HG03575 (cell line): Measurements from ENCODE around the gene MKLN1.
"Not testable (repeated sequence)": the region's sequence is repeated elsewhere in the genome, so short reads cannot be mapped to it uniquely, and the experiment has no call there.

ENCODE experiments used
- ATAC-seq: cut with Tn5 transposase; IDR thresholded peaks from one replicate; pipeline ENCODE4 v1.9.1; 2021; ENCODE audit not compliant: unreplicated experiment, insufficient number of reproducible peaks, low FRiP score; ENCODE audit errors: extremely low read depth

Gene MKLN1

DNA sequence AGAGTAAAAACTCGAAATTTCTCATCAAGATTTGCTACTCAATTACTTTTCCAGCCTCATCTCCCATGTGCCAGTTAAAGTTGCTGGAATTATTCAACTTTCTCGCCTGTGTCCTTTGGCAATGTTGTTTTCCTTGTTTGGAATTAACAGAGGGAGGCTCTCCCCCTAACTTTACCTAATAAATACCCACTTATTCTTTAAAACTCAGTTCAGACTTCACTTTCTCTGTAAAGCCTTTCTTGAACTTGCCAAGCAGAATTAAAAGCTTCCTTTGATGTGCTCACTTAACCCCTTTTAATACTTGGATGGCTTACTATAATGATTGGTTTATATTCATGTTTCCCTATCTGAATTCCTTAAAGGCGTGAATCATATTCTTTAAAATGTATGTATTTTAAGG is 104.1 kb downstream of the MKLN1 start:
- no peak for ATAC-seq

DNA sequence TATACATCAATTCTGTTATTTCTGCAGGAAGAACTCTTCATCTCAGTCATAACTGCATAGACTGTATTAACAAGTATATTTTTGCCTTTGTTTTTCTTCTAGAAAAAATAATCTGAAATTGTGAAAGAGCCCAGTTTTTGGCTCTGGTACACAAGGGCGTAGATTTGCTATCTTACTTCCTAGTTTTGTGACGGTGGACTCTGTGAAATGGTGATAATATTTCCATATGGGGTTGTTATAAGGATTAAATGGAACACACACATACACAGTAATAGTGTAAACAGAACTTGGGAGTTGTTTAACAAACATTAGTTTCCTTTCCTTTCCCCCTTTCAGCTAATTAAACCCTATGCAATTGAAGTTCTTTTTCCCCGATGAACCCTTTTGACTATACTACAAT is 108.7 kb downstream of the MKLN1 start:
- ATAC-seq = no peak

DNA sequence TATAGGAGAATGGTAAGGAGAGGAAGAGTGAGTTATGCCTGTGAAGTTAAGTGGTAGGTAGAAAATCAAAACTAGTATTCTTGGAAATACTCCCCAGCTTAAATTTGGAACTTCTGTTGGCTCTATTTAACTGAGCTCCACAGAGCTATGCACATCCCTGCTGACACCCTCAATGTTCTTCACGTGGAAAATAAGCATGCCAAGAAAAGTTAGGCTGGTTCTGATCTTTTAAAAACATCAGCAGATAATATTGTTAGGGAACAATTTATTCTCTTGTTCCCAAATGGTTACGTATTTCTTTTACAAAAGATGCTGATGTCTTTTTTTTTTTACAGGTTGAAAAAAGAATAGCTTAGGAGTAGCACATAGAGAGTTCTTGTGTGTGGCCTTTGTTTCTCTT is 111.3 kb downstream of the MKLN1 start:
- ATAC-seq = no peak

DNA sequence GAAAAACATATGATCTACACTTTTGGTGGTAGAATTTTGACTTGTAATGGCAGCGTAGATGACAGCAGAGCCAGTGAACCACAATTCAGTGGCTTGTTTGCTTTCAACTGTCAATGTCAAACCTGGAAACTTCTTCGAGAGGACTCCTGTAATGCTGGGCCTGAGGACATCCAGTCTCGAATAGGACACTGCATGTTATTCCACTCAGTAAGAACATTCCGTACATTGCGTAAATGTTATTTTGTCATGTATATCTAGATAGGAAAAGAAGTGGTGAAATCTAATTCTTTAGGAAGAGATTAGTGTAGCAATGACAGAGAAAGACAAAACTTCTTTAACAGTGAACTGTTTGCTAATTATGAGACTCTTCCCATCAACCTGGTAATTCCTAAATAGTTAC is 115.8 kb downstream of the MKLN1 start:
- ATAC-seq = no peak

DNA sequence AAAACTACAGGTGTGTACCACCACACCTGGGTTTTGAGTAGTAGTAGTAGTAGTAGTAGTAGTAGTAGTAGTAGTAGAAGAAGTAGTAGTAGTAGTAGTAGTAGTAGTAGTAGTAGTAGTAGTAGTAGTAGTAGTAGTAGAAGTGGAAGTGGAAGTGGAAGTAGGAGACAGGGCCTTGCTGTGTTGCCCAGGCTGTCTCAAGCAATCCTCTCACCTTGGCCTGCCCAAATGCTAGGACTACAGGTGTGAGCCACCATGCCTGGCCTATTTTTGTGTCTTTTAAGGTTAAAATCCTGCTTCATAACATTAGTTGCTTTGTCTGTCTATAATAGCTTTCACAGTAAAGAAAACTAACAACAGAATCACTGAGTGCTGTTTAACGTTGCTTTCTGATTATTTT is 117.0 kb downstream of the MKLN1 start:
- no peak for ATAC-seq

DNA sequence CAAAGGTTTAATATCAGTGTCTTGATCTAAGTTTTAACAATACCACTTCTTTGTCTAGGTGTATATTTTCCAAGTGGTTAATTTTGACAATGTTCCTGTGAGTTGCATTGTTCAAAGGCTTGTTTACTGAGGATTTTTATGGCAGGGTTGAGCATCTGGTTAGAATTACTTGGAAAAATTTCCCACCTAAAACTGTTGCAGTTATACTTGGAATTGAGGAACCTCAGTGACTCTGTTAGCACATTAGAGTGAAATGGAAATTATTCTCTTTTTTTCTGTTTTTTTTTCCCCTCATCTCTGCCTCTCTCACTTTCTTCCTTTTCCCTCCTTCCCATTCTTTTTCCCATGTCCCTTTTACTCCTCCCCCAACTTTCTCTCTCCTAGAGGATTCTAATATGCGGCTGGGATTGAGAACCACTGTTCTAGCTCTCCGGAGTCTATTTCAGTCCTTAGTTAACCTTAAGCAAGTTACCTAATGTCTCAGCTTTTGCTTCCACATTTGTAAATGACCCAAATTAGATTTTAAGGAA is 121.8 kb downstream of the MKLN1 start:
- no peak for ATAC-seq

DNA sequence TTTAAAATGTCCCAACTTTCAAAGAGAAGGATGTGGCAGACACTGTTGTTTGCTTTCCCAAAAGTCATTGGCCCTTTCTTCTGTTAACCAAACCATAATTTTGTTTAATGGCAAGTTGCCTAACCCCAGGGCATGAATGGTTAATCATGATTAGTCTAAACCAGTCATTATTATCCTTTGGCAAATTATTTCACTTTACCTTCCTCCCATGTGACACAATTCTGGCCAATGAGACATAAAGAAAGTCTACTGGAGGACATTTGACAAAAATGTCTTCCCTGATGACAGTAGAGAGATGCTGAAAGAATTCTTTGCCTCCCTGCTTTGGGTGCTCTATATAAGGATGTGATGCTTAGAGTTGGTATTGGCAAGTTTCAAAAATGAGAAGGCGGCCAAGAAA is 126.8 kb downstream of the MKLN1 start:
- ATAC-seq = no peak

DNA sequence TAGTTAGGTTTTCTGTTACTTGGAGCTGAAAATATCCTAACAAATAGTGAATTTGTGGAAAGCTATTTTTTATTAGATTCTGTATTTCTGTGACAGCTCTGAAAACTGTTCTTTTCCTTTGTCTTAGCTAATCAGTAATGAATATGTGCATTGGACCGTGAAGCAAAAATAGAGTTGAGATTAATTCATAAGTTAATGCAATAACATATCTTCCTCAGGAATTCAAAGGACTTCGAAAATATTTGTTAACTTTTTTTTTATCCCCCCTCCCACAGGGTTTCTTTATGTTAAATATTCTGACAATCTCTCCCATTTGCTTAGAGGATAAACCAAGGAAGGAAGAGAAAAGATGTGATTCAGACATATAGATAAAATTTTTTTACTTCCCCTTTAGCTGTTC is 127.3 kb downstream of the MKLN1 start:
- ATAC-seq = no peak

DNA sequence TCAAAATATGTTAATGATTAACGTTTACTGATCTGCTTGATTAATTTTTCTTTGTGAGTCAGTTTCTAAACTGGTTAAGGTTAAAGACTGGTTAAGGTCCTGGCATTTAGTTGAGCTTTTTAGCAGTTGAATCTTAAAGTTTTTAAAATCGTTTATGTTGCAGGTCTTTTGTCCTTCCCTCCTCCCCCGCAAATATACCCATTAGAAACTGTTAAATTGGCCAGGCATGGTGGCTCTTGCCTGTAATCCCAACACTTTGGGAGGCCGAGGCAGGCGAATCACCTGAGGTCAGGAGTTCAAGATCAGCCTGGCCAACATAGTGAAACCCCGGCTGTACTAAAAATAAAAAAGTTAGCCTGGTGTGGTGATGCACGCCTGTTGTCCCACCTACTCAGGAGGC is 127.9 kb downstream of the MKLN1 start:
- ATAC-seq = no peak

DNA sequence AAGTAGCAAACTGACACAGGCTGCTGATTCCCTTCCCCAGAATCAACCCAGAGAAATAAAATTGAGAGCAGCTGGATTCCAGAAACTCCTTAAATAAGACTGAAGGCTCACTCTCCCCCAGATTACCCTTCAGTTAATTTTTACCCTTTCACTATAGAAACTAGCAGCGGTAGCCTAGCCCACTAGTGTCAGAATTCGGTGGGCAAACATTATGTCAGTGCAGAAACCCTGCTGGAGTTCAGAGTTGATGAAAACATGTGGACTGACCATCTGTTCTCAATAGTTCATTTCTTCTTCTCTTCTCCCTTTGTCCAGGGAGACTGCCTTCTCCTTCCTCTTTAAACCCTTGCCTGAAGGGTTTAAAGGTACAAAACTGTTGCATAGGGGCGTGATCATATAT is 128.7 kb downstream of the MKLN1 start:
- ATAC-seq = no peak

DNA sequence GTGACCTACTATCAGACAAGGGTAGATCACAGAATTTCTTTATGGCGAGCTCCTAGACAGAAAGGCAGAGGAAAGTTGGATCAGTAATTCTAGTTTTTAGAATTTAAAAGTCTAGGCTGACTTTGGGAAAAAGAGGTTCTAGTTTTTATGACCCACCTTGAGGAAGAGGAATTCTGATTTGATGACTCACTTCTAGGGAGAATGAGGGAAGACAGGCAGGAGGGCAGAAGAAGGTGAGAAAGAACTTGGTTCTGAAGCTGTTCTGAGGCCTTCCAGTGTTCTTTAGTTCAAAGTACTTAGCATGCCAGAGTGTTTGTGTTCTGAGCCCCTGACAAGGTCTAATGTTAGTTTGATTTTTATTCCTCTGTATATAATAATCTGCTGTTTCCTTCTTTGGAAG is 131.6 kb downstream of the MKLN1 start:
- no peak for ATAC-seq

DNA sequence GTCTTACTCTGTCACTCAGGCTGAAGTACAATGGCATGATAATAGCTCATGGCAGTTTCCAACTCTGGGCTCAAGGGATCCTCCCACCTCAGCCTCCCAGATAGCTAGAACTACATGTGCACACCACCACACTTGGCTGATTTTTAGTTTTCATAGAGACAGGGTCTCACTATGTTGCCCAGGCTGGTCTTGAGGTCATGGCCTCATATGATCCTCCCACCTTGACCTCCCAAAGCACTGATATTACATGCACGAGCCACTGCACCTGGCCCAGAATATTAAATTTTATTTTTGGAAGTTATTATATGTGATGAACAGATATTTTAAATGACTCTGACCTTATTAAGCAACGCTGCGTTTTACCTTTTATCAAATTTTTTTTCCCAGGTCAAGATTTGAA is 134.4 kb downstream of the MKLN1 start:
- ATAC-seq = no peak

DNA sequence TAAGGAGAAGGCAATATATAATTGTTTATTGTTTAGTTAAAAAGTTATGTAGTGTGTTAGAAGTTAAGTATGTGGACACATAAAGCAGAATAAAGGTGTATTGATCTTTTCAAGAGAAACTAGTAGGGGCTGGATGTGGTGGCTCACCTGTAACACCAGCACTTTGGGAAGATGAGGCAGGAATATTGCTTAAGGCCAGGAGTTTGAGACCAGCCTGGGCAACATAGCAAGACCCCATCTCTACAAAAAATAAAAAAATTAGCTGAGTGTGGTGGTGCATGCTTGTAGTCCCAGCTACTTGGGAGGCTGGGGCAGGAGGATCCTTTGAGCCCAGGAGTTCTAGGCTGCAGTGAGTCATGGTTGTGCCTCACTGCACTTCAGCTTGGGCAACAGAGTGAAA is 135.0 kb downstream of the MKLN1 start:
- ATAC-seq = not testable (repeated sequence)

DNA sequence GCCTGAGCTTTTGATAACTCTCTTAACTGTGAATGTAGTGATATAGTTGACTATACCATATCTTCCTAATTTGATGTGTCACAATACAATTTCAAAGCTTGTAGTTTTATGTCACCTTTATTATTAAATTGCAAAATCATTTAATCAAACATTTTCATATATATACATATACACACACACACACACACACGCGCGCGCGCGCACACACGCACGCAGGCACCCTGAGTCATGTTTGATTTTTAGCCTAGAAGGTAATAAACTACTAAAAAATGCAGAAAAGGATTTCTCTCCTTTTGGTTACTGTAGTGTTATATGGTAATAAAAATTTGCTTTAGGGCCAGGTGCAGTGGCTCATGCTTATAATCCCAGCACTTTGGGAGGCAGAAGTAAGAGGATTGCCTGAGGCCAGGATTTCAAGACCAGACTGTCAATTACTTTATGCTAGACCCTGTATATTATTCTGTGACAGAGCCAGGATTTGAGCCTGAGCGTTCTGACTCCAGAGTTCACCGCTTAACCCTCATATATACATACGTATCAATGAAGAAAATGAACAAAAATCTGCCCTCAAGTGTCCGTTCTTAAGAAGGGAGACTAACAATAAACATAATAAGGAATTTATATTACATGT is 139.2 kb downstream of the MKLN1 start:
- ATAC-seq = no peak

DNA sequence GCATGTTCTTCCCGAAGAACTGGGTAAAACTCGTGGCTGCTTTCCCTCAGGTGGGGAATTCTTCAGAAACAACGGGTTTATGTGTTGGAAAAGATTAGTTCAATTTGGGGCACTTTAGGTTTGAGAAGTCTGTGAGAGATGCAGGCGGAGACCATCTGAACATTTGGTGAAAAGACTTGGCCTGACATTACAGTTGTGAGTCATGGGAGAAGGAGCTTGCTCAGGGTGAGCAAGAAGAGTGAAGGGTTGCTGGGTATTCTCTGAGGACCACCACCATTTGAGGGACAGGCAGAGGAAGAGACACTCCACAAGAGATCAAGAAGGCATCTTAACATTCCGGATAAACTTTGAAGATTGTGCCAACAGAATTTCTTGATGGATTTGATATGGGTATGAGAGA is 140.1 kb downstream of the MKLN1 start:
- no peak for ATAC-seq

DNA sequence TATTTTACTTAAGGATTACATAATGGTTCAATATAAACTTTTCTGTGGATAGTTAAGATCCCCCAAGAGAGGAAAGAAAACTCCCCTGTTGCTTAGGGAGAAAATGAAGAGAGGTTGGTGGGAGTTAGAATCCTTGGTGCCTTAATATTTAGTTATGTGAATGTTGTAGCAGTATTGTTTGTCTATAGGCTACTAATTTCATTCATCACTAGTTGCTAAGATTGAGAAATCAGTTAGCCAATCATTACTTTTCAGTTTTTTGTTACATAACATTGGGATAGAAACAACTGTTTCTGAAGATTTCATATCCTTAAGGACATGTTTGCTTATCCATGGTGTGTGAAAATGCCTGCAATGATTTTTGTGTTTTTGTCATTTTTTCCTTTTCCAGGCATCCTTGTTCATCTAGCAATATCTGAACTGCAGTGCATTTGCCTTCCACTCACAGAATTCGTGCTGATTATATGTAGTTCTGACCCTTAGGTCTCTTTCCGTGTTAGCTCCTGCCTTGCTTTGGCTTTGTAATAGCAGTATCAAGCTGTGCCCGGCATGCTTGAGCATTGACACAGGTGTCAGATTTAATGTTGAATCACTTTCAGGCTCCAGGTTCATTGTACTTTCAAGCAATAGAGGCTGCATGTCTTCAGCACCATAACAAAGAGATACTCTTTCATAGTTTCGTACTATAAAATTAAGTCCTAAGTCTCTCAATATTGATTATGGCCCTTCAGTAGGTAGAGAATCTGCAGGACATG is 143.8 kb downstream of the MKLN1 start:
- no peak for ATAC-seq

DNA sequence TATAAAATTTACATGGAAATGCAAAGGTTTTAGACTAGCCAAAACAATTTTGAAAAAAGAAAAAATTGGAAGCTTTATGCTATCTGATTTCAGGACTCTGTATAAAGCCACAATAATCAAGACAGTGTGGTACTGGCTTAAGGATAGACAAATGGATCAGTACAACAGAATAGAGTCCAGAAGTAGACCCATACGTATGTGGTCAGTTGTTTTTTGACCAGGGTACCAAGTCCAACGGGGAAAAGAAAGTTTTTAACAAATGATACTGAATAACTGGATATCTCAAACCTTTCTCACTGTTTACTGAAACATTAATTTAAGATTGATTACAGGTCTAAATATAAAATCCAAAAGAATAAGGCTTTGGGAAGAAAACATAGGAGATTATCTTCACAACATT is 149.1 kb downstream of the MKLN1 start:
- ATAC-seq = no peak

DNA sequence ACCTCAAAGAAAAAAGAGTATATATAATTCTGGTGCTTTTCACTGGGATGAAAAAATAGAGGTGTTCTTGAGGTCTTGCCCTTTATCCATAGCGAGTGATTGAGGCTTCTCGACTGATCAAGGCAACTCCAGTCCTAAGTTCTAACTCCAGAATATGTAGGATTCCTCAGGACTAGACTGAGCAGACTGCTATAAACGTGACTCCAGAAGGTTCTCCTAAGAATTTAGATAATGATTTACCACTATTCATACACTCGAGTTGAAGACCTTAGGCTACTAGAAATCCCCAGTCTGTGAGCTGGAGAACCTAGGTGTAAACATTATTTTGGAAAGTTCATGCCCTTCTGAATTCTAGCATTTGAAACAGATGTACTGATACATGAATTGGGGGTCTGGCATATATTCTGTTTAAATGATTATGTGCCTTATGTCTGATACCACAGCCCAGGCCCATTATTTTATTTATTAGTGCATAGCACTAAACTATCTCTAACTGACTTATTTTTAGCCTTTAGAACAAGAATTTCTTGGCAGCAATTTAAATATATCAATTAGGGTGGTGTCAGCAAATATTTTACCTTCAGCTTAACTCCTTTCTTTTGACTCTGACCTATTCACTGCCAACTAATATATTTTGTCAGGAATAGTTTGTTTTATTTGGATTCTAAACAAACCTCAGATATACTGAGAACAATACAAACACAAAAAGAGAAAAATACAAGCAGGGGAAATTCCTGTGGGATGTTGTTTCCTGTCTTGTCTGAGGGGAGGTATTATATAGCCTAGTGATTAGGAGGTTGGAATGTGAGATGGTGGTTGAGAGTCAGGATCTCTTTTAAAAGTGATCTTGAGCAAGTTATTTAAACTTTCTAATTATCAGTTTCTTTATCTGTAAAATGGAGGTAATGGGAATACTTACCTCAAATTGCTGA is 153.0 kb downstream of the MKLN1 start:
- ATAC-seq = no peak

DNA sequence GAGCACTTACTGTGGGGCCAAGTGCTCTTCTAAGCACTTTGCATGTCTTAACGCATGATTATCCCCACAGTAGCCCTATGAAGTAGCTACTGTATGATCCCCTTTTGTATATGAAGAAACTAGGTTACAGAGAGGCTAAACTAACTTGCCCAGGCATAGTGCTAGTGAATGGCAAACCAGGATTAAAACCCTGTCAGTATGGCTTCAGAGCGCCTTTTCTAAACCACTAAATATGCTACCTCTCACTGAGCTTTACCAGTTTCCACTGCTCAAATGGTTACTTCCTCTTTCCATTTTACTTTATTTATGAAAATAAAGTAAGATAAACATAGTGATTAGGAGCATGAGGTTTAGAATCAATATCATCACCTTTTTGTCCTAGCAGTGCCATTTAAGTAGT is 155.1 kb downstream of the MKLN1 start:
- no peak for ATAC-seq

DNA sequence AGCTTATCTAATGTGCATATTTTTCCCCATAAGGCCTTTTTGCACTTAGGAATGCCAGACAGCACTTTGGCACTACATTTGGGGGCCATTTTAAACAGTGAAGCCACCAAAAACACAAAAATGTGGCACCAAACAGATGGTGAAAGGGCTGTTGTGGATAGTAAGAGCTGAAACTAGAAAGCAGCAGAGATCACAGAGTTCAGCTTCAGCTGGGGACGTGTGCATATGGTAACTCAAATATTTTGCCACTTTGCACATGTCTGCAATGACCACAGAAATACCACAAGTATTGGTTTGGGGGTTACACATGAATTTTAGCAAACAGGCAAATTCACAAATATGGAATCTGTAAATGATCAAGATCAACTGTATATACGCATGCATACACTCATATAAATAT is 155.9 kb downstream of the MKLN1 start:
- ATAC-seq = no peak
